Measurements from ENCODE around the gene CYP2C19.

- TF ChIP-seq, protein P1, sequence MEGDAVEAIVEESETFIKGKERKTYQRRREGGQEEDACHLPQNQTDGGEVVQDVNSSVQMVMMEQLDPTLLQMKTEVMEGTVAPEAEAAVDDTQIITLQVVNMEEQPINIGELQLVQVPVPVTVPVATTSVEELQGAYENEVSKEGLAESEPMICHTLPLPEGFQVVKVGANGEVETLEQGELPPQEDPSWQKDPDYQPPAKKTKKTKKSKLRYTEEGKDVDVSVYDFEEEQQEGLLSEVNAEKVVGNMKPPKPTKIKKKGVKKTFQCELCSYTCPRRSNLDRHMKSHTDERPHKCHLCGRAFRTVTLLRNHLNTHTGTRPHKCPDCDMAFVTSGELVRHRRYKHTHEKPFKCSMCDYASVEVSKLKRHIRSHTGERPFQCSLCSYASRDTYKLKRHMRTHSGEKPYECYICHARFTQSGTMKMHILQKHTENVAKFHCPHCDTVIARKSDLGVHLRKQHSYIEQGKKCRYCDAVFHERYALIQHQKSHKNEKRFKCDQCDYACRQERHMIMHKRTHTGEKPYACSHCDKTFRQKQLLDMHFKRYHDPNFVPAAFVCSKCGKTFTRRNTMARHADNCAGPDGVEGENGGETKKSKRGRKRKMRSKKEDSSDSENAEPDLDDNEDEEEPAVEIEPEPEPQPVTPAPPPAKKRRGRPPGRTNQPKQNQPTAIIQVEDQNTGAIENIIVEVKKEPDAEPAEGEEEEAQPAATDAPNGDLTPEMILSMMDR (conservative IDR thresholded peaks at IDR 0.05 in 1 of 2, IDR thresholded peaks at IDR 0.05 in 1 of 2; ENCODE audit: extremely low read depth in 1 of 2, insufficient read depth in 1 of 2, low read depth in 1 of 2, low read length in 2 of 2) = no peak
- TF ChIP-seq EZH2 (IDR thresholded peaks at IDR 0.05; ENCODE audit: borderline replicate concordance, low read length) = no peak
These were observed 90.6 kb downstream of the CYP2C19 start for GRCh38 chr10:94853065-94853464.
